GM18867 (cell line): ENCODE measurements around the gene TRIM65.
A peak's percentile ranks its signal among the peaks of the same experiment; 100 is the strongest.

Source experiments
- ATAC-seq: cut with Tn5 transposase; IDR thresholded peaks from one replicate; pipeline ENCODE4 v1.9.1; 2021; ENCODE audit warnings: mild to moderate bottlenecking, moderate library complexity; ENCODE audit not compliant: unreplicated experiment

The TRIM65 gene, protein sequence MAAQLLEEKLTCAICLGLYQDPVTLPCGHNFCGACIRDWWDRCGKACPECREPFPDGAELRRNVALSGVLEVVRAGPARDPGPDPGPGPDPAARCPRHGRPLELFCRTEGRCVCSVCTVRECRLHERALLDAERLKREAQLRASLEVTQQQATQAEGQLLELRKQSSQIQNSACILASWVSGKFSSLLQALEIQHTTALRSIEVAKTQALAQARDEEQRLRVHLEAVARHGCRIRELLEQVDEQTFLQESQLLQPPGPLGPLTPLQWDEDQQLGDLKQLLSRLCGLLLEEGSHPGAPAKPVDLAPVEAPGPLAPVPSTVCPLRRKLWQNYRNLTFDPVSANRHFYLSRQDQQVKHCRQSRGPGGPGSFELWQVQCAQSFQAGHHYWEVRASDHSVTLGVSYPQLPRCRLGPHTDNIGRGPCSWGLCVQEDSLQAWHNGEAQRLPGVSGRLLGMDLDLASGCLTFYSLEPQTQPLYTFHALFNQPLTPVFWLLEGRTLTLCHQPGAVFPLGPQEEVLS

DNA sequence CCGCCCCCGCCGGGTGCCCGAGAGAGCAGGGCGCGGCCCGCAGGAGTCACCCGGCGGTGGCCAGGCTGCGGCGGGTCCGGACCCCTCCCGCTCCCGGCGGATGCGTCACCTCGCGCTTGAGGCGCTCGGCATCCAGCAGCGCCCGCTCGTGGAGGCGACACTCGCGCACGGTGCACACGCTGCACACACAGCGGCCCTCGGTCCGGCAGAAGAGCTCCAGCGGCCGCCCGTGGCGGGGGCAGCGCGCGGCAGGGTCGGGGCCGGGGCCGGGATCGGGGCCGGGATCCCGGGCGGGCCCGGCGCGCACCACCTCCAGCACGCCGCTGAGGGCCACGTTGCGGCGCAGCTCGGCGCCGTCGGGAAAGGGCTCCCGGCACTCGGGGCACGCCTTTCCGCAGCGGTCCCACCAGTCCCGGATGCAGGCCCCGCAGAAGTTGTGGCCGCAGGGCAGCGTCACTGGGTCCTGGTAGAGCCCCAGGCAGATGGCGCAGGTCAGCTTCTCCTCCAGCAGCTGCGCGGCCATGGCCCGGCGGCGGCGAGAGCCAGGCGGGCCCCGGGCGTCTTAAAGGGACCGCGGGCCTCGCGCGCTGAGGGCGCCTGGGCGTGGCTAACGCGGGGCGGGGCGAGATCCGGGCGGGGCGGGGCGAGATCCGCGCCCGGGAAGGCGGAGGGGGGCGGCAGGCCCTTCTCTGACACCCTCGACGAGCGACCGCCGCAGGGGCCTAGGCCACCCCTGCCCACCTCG is at the start of gene TRIM65:
Gene TRIM65 (minus strand): TSS at position 537 of the 745 bp plus-strand sequence. CDS start 14 bp downstream, at position 523.
- ATAC-seq = peak; percentile 56

DNA sequence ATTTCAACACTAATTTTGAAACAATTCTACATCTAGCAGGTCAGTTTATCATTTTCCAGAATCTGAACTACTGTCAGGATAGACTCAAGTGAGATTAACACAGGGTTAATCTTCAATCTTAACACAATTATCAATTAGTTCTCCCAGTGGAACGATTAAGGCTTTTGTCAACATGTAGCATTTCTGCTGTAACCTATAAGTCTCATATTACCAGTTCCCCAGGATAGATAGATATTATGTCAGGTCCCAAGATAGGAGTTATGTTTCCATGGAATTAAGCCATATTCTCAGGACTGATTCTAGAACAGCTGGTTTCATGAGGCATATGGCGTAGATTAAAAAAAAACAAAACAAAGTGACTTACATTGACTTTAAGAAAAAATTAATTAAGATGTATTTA is 48.5 kb upstream of the TRIM65 start:
- ATAC-seq = no peak

DNA sequence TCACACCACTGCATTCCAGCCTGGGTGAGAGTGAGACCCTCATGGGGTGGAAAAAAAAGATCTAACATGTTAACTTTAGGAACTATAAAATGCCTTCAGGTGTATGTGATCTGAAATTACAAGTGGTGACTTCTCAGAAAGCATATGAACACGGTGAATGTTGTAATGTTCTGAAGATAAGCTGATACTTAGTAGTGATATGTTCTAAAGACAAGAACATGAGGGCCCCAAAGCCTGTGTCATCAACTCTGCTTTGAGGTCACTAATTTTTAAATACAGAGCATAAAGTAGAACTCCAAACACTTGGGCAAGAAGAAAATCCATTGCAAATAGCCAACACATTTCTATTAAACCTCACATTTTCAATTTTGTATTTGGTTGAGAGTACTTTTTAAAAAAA is 46.7 kb upstream of the TRIM65 start:
- ATAC-seq = no peak

DNA sequence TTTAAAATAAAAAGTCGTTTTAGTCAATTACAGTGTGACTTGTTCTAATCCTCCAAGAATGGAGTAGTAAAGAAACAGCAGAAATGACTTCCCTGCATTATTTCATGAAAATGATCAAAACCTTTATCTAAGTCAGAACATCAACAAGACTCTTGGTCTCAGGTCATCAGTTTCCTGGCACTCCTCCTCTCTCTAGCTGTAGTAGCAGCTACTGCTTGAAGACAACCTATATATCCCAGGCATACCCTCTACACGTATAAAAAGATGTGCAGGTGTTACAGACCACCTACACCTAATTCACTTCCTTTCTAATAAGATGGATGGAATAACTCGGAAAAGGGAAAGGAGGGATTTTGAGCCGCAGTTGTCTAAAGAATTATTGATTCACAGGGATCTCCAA is 45.7 kb upstream of the TRIM65 start:
- ATAC-seq = no peak

DNA sequence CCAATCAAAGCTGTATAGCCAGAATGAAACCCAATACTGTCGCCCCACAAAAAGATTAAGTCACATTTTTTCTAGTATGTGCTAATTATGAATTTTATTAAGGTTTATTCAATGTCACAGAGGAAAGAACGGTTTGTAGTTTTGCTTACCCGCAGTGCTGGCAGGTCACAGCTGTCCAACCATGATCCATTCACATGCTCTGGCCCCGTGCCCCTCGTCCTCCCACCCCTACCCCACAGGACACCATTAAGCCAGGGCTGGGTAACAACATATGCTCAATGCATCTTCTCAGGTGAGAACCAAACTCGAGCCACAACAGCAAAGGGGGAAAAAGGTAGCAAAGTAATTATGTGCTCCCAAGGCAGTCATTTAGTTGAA is 44.7 kb upstream of the TRIM65 start:
- no peak for ATAC-seq

DNA sequence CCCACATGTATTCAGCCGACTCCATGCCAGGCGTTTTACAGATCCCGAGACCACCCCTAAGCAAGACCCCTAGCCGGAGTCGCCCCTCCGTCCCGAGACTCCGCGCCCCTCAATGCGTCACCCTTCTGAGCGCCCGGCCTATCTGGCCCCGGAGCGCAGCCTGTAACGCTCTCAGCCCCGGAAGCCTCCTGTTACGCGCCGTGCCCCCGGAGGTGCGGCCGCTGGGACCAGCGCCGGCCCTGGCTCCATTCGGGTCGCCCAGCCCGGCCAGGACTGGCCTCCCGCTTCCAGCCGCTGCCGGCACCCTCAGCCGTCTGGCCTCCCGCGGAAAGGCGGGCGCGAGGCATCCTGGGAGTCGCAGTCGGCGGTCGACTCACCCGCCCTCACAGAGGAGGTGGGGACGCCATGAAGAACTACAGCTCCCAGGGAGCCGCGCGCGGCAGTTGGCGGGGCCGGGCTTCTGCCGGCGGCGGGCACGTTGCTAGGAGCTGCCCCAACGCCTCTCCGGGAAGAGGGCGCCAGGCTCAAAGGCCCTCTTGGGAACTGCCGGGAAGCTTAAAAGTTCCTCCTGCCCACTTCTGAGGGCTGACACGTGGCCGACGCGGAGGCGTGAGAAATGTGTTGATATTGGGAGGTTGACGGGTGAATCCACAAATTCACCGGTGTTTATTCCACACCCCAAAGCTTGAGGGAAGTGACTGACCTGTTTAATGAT is 44.1 kb upstream of the TRIM65 start, which contains the start of gene FBF1:
Gene FBF1 (minus strand): TSS at position 316 of the 715 bp plus-strand sequence. CDS start 2,893 bp downstream, outside the sequence.
- peak; percentile 97 for ATAC-seq

DNA sequence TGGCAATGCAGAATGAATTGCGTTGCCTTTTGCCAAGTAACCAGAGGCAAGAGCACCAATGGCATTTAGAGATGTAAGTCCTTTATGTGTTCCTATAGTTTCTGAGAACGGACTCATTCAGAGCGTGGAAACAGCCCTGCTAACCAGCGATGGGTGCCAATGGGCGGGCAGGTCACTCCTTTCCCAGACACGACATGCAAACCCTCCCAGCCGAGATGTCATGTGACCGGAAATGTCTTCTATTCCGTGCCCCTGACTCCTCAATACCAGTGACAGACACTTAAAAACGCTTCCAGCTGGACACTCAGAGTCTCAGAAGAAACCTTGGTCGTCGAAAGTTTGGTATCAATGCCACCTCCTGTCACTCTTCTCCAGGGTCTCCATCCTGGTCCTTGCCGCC is 40.9 kb upstream of the TRIM65 start:
- no peak for ATAC-seq

DNA sequence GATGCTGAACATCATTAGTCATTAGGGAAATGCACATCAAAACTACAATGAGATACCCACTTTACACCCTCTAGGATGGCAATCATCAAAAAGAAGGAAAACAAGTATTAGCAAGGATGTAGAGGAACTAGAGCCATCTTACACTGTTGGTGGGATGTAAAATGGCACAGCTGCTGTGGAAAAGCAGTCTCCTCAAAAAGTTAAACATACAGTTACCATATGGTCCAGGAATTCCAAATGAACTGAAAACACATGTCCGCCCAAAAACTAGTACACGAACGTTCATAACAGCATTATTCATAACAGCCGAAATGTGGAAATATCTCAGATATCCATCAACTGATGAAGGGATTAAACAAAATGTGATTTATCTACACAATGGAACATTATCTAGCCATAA is 37.1 kb upstream of the TRIM65 start:
- no peak for ATAC-seq

DNA sequence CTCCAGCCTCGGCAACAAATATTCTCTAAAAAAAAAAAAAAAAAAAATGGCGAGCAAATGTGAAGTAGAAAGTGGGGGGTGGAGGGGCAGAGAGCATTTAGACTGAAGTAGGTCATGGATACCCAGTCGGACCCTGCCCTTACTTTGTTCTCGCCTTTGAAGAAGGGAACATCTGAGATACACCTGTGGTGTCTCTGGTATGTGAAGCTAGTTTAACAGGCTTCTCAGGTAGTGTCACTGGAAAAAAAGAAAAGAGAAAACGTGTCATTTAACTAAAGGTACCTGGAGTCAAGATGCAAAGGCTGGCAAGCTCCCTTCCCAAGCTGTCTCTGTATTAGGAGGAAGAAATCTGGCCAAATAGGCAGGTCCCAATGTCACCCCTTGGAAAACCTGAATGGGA is 36.1 kb upstream of the TRIM65 start:
- no peak for ATAC-seq

DNA sequence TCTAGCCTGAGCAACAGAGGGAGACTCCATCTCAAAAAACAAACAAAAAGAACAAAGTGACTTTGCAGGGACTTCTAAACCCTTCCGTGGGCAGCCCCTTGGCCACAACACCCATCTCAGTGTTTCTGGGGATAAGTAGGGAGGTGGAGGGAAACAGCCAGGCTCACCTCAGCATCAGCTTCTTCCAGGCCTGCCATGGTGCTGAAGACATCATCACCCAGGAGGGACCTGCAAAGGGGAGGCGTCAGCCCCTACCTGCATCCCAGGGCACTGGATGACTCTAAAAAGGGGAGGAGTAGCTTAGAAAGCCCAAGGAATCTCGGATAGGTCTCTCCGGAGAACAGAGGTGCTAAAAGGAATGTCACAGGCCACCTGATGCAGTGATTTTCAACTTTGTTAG is 34.3 kb upstream of the TRIM65 start:
- no peak for ATAC-seq

DNA sequence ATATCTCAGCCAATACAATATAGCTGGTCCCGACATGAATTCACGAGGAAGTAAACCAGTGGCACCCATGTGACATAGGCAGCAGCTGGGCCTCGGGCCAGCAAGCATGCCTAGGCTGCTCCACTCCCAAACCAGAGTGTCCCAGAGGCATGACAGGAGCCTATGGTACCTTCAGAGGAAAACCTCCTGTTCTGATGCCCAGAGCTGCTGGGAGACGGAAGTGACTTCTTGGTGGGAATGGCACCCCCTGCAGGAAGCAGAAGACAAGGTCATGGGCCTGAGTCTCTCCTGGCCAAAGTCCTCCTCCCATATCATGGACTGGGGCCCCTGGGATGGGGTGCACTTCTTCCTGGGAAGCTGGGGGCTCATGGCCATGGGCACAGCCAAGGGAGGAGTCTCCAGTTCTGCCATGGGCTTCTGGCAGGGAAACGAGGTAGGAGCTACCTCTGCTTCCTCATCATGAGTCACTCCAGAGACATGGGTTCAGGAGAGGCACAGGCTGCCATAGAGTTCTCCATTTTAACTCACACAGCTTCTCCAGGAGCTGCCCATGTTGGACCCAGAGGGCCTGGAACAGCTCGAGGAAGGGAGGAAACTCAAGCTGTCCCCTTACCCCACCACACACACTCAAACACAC is 30.7 kb upstream of the TRIM65 start:
- ATAC-seq = no peak

DNA sequence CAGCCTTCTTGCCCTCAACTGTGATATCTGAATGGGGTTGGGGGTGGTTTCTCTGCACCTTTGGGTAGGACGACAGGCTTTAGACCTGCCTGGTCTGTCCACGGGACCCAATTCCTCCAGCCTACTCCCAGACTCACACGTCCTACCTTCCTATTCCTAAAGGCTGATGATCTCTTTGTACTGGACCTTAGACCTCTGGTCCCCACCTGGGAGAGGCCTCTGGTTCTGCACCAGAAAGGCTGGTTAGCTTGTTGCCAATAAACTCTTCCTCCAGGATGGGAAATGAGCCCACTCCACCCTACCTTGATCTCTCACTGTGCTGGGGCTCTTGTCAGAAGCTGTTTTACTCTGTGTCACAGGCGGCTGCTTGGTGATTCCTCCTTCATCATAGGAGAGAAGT is 29.7 kb upstream of the TRIM65 start:
- ATAC-seq = no peak

DNA sequence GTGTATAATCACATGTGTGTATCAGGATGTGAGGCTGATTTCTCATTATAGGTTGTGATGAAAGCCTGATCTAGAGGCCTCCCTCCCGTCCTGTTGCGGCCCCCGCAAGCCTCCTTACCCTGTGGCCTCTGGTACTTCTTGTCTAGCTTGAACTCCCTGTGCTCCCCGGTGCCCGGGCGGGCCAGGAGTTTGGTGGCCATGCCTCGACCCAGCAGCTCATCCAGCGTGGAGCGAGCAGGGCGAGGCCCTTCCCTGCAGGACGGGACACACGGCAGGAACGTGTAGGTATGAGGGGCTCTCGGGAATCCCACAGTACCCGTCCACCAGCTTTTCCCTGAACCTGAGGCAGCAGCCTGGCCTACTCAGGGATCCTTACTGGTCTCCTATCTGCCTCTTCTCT is 29.2 kb upstream of the TRIM65 start:
- ATAC-seq = no peak

DNA sequence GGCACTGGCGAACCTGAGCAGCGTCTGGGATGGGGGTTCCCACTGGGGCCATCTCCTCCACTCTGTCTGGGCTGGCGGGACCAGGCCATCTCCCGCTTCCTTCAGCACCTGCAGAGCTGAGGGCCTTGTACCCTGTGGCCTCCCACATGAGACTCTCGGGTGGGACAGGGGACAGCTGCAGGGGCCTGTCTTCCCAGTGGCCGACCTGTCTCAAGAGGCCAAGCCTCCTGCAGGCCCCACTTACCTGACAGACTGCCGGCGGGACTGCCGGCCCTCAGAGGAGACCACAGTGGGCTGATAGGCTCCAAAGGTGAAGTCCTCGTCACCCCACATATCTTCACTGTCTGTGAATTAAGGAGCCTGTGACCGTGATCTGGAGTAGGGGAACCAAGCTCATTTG is 28.4 kb upstream of the TRIM65 start:
- ATAC-seq = no peak

DNA sequence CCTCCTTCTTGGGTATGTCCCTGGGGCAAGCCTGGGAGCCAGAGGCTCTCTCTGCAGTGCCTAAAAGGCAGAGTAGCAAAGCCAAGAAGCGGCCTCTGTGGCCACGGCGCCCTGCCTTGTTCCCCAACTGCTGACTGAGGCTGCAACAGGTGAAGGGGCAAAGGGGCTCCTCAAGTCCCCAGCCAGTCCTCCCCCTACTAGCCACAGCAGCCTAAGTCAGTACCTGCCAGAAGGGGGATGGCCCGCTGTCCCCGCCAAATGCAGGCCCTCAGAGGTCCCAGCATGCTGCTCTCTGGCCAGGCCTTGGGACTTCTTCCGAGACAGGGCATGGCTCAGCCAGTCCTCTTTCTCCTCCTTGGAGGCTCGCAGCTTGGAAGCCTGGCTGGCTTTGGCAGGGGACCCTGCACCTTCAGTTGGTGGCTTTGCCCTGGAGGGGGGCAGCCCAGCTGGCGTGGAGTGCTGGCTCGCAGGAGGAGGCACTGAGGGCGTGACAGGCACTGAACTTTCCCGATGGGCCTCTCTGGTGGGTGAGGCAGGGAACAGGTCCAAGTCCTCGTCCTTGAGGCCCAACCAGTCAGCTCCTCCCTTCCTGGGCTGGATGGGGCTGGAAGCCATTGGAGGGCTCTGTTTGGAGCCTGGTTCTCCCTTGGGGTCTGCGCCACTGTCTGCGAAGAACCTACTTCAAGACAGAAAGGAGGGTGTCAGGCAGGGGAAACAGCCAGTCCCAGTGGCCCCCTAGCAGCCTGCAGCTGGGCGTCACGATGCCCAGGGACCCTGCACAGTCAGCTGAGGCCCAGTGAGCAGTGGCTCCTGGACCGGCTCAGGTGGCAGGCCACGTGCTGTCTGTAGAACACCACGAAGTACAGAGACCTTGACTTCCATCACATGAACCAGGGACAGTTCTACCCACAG is 26.5 kb upstream of the TRIM65 start:
- no peak for ATAC-seq

DNA sequence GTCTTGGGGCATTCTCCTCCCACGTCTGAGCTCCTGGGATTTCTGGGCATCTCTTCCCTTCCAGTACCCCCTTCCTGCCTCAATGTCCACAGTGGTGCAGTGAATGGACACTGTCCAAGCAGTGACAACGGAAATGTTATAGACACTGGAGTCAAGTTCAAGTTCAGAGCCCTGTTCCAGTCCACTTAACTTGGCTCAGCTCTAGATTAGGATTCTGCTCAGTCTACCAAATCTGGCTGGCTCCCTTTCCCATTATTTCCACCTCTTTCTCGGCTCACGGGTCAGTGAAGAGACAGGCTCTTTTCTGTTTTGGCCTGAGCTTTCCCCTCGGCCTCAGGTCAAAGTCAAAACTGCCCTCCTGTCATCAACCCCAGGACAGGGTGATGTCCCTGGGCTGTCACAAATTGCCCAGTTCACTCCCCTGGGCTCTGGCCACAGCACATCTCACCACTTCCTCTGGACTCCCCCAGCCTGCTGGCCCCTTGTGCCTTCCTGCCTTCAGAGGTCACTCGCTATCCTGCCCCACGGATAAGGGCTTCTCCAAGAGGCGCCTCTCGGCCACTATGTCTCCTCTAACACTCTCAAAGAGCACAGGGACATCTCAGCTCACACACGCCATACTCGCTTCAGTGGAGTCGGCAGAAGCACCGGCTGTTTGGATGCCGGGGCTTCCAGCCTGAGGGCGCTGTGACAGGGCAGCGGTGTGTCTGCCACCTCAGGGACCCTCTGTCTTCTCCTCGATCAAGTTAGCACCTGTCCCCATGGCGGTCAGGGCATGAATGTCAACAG is 25.6 kb upstream of the TRIM65 start:
- ATAC-seq = no peak

DNA sequence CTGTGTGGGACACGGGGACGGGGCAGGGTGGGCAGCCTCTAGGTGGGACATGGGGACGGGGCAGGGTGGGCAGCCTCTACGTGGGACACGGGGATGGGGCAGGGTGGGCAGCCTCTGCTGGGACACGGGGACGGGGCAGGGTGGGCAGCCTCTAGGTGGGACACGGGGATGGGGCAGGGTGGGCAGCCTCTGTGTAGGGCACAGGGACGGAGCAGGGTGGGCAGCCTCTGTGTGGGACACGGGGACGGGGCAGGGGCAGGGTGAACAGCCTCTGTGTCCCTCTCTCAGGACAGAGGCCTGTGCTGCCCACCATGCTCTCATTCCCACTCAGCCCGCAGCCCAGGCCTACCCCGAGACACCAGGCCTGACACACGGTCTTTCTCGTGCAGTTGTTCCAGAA is 24.8 kb upstream of the TRIM65 start:
- no peak for ATAC-seq

DNA sequence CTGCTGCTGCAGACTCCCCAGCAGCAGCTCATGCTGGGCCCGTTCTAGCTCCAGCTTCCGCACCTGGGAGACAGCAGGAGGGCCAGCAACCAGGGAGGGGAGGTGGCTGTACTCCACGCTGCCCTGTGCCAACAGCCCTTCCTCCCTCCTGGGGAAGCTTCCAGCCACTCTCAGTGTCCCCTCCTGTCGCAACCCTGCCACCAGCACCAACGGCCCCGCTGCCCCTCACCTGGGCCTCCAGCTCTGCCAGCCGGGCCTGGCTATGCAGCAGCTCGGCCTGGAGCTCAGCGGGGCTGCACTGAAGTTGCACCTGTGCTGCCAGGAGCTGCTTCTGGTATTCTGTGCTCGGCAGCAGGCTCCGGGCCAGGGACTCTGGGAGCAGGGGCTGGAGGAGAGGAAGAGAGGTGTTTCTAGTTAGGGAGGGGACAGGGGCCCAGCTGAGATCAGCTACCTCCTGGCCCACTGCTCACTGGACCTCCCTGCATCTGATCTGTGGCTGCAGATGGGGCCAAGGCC is 23.4 kb upstream of the TRIM65 start:
- ATAC-seq = no peak

DNA sequence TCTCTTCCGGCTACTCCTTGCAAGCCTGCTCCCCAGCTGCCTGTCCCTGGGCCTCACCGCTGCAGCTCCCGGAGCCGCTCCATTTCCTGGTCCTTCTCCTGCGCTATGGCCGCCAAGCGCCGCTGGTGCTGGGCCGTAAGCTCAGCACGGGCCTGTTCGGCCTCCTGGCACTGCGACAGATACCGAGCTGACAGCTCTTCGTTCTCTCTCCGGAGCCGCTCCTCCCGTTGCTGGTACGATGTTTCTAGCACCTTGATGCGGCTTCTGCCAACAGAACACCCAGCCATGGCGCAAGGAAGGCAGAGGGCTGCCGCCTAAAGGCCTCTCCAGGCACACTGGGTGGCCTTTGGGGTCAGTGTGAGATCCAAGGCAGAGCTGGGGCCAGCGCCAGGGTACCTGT is 22.9 kb upstream of the TRIM65 start:
- no peak for ATAC-seq
